Urinary bladder (tissue), 4 donors: ENCODE results near the gene STOML2. TPM values are rescaled to one million over a fixed set of nuclear protein-coding genes. Genes with fewer than 3 reads are reported as not detected.
A peak's percentile ranks its signal among the peaks of the same experiment; 100 is the strongest.
"Not testable (repeated sequence)": the region's sequence is repeated elsewhere in the genome, so short reads cannot be mapped to it uniquely, and the experiment has no call there.

Experiments used
- DNase-seq: peaks from one replicate; pipeline ENCODE4 v3.0.0-alpha.2; 2015; ENCODE audit errors: extremely low spot score
- H3K27ac ChIP-seq: one replicate; pipeline ENCODE4 v1.5.1; 2013; ENCODE audit warnings: low read depth, mild to moderate bottlenecking, moderate library complexity
- H3K36me3 ChIP-seq: one replicate; pipeline ENCODE4 v1.6.1; 2013; ENCODE audit warnings: mild to moderate bottlenecking, moderate library complexity; ENCODE audit not compliant: insufficient read depth
- H3K4me1 ChIP-seq: one replicate; pipeline ENCODE4 v1.6.1; 2013; ENCODE audit warnings: mild to moderate bottlenecking, moderate library complexity; ENCODE audit not compliant: insufficient read depth
- H3K4me3 ChIP-seq: one replicate; pipeline ENCODE4 v1.5.1; 2013; ENCODE audit warnings: low read depth, low read length
- WGBS: extraction: QIAGEN DNeasy Blood & Tissue Kit; methylation state at CpG from one replicate; pipeline ENCODE4 v1.1.7; 2013; 5-methylcytosine and 5-hydroxymethylcytosine counted together
- polyA plus RNA-seq: library from polyadenylated mRNA; stranded (reverse); fragments of 200-250 nt; gene quantifications from one replicate; pipeline ENCODE4 v1.2.3, GENCODE V29; 2013
- total RNA-seq: library from RNA; depleted of rRNA; stranded (reverse); fragments of >200 nt; gene quantifications from one replicate; pipeline ENCODE4 v1.2.3, GENCODE V29; 2014
- donor health status: healthy with polysubstance abuse.
- donor health status: healthy.

Gene STOML2, protein sequence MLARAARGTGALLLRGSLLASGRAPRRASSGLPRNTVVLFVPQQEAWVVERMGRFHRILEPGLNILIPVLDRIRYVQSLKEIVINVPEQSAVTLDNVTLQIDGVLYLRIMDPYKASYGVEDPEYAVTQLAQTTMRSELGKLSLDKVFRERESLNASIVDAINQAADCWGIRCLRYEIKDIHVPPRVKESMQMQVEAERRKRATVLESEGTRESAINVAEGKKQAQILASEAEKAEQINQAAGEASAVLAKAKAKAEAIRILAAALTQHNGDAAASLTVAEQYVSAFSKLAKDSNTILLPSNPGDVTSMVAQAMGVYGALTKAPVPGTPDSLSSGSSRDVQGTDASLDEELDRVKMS
- 52.3 TPM for total RNA-seq
- polyA plus RNA-seq: 106 TPM

- H3K36me3 ChIP-seq: no peaks in the 10 kb centered on the region
- peak; percentile 94 for DNase-seq
- WGBS: 1% methylated on average over 57 of the region's 57 CpGs
- H3K4me1 ChIP-seq: peaks cover 2% of the 10 kb centered on the region
- H3K27ac ChIP-seq: peak within 1 kb of the TSS; percentile 85
- peak within 1 kb of the TSS; percentile 64 for H3K4me3 ChIP-seq
These were observed at the start of gene STOML2 for GRCh38 chr9:35102769-35103659. Gene STOML2 (minus strand): TSS chr9:35103131. CDS start chr9:35103094, 37 bp downstream.

GRCh38 chr9:35147941-35148563 lies 45.1 kb upstream of the STOML2 start:
- not testable (repeated sequence) for DNase-seq, H3K4me3 ChIP-seq, H3K4me1 ChIP-seq, H3K36me3 ChIP-seq, H3K27ac ChIP-seq
- 78% methylated on average over 5 of the region's 5 CpGs for WGBS

DNA sequence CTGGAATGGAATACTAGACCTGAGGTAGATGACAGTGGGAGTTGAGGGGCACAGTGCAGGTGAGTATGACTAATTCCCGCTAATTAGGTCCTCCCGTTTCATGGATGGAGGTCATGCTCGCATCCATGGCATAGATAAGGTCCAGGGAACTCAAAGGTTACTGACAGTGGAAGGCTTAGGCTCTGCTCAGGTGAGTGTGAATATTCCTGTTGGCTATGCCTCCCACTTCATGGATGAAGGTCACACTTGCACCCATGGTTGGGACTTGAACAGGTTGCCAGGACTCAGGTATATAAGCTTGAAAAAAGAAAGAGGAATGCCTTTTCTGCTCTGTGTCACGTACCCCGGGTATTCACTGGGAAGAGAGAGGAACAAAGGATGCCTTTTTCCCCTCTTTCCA lies 39.1 kb upstream of the STOML2 start:
- Histone ChIP-seq H3K4me1 (no peaks in the 10 kb centered on the region), H3K4me3 (no peak overlapping the region), H3K36me3 (no peaks in the 10 kb centered on the region), H3K27ac (no peak overlapping the region)
- no peak for DNase-seq
- WGBS: 91% methylated on average over 5 of the region's 5 CpGs

GRCh38 chr9:35140093-35140492 lies 37.2 kb upstream of the STOML2 start:
- Histone ChIP-seq H3K27ac (no peak overlapping the region), H3K36me3 (no peaks in the 10 kb centered on the region), H3K4me3 (no peak overlapping the region), H3K4me1 (no peaks in the 10 kb centered on the region)
- no peak for DNase-seq
- WGBS: 86% methylated on average over 2 of the region's 2 CpGs

DNA sequence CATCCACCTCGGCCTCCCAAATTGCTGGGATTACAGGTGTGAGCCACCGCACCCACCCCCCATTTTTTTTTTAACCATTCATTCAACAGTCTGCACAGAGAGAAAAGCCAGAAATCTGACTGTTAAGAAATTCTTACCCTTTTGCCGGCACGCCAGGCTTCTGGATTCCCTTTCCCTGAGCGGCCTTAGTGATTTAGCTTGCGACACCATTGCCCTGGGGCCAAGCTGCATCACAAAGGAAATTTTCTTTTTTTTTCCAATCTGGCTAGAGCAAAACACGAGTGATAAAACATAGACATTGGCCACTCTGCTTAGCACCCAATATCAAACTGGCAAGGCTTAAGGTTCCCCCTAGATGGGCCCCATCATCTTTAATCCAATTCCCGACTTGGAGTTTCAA lies 33.9 kb upstream of the STOML2 start:
- DNase-seq: no peak
- Histone ChIP-seq H3K36me3 (no peaks in the 10 kb centered on the region), H3K4me3 (no peak overlapping the region), H3K27ac (no peak overlapping the region), H3K4me1 (no peaks in the 10 kb centered on the region)
- WGBS: 72% methylated on average over 8 of the region's 8 CpGs

DNA sequence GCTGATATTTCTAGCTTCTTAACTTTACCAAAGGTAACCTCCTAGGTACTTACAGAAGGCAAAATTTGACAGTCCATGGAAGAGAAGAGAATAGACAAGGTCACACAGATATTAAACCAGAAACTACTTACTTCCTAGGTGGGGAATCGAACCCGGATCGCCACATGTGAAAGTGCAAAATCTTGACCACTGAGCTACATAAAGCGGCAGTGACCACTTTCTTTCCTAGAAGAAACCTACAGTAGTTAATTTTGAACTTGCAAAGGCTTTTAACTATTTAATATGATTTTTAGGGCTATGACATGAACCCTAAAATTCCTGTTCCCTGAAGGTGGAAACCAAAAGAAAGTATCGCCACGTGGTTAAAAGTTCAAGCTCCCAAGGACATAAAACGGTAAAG lies 33.1 kb upstream of the STOML2 start:
- H3K4me3 ChIP-seq: no peak overlapping the region
- no peak overlapping the region for H3K27ac ChIP-seq
- WGBS: 87% methylated on average over 7 of the region's 7 CpGs
- no peaks in the 10 kb centered on the region for H3K4me1 ChIP-seq
- DNase-seq: no peak
- no peaks in the 10 kb centered on the region for H3K36me3 ChIP-seq

DNA sequence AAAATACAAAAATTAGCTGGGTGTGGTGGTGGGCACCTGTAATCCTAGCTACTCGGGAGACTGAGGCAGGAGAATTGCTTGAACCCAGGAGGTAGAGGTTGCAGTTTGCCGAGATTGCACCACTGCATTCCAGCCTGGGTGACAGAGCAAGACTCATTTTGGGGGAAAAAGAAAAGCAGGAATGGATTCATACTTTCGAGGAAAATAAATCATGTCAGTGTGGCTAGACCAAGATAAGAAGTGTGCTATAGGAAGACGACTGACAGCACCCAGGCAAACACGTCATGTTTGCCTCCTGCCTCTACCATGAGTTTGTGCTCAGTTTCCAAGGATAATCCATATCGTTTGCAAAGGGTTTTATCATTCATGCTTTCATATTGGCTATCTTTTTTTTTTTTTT lies 32.0 kb upstream of the STOML2 start:
- Histone ChIP-seq H3K4me3 (no peak overlapping the region), H3K27ac (no peak overlapping the region), H3K4me1 (no peaks in the 10 kb centered on the region), H3K36me3 (no peaks in the 10 kb centered on the region)
- WGBS: 77% methylated on average over 6 of the region's 6 CpGs
- no peak for DNase-seq

DNA sequence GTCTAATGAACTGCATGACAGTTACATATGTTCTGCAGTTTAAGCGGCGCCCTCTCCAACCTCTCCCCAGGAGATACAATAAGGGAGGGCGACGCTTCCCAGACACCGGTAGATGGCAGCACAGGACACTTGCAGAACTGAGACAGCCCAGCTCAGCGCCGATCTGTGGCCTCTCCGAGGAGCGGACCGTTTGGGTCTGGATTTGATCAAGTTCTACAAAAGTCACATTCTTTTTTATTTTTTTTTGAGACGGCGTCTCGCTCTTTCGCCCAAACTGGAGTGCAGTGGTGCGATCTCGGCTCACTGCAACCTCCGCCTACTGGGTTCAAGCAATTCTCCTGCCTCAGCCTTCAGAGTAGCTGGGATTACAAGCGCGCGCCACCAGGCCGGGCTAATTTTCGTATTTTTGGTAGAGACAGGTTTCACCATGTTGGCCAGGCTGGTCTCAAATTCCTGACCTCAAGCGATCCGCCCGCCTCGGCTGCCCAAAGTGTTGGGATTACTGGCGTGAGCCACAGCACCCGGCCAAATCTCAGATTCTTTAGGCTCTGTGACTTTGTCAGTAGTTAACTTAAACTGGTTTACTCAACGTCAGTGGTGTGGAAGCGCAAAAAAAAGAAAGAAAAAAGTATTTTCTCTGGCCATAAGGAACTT lies 14.1 kb upstream of the STOML2 start:
- H3K36me3 ChIP-seq: no peaks in the 10 kb centered on the region
- no peaks in the 10 kb centered on the region for H3K4me1 ChIP-seq
- H3K4me3 ChIP-seq: no peak overlapping the region
- peak; percentile 87 for DNase-seq
- no peak overlapping the region for H3K27ac ChIP-seq
- 9% methylated on average over 30 of the region's 30 CpGs for WGBS

GRCh38 chr9:35116539-35116897 lies 13.6 kb upstream of the STOML2 start:
- Histone ChIP-seq H3K27ac (peak overlapping the region; percentile 81), H3K4me1 (no peaks in the 10 kb centered on the region), H3K4me3 (peak overlapping the region; percentile 42), H3K36me3 (no peaks in the 10 kb centered on the region)
- no peak for DNase-seq
- under 1% methylated on average over 12 of the region's 12 CpGs for WGBS

DNA sequence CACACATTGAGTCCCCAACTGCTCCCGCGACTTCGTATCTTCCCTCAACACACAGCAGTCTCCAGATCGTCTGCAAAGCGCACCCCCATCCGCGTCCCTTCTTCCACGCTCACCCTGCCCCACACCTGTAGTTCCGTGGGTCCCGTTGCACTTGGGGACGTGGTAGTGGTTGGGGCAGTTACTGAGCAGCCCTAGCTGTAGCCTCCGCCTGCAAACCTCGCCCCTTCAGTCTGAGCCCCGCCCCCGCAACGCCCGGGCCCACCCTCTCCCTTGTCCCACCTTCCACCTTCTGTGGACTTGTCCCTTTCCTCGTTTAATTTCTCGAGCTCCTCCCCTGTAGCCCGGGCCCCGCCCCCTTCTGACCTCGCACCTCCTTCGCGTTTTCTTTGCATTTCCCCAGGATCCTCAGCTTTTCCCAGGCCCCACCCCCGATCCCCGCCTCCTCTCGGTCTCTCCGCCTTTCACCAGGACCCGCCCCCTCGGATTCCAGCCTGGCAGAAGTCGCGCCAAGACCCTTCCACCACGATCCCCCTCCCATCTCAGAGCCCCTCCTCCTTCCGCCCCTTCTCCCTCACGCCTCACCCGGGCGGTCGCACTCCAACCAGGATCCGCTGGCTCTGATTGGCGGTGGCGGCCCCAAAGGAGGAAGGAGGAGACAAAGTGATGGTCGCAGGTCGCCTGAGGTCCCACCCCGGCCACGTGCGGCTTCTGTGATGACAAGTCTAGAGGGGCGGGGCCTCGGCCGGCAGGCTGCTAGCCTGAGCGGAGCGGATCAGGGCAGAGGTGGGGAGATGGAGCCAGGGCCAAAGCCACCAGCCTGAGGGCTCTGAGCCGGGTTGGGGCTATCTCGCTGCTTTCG lies 13.0 kb upstream of the STOML2 start, which contains the start of gene ATOSB:
TSS of gene ATOSB (minus strand) at position 183 of the 859 bp plus-strand sequence. CDS start 7,588 bp downstream, outside the sequence.
- peak; percentile 96 for DNase-seq
- Histone ChIP-seq H3K36me3 (no peaks in the 10 kb centered on the region), H3K27ac (peak within 1 kb of the TSS; percentile 81), H3K4me1 (no peaks in the 10 kb centered on the region), H3K4me3 (peak within 1 kb of the TSS; percentile 42)
- WGBS: under 1% methylated on average over 54 of the region's 54 CpGs

DNA sequence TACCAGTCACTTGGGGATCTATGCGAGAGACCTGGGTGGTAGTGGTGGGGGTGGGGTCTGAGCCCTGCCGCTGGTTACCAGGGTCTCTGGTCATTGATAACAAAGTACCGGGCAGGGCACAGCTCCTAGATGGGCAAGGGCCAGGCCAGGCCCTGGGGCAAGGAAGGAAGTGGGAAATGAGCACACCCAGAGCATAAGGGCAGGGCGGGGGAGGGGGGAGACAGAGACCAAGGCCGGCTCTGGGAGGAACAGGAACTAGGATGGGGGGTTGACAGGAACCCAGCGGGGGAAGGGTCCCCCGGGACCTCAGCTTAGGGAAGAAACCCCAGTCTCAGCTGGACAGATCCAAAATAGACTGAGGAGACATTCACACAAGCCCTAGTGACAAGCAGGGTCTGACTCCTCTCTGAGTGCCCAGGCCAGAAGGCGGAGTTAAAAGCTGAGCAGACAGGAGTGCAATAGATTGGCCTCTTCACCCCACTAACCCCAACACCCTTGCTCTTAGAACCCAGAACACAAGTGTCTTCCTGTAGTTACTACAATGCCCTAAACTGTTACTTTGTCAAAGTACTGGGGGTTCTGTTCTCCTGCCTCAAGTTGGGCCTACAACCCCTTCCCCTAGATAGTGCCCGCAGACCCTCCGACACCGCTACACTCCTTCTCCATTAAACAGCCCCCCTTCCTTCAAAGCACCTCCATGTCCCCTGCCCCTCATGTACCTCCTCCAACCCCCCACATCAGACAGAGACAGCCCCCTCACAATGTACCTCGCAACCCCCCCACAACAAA lies 12.1 kb upstream of the STOML2 start:
- Histone ChIP-seq H3K4me3 (peak overlapping the region; percentile 42), H3K27ac (peak overlapping the region; percentile 81), H3K4me1 (no peaks in the 10 kb centered on the region), H3K36me3 (no peaks in the 10 kb centered on the region)
- DNase-seq: no peak
- WGBS: 16% methylated on average over 12 of the region's 12 CpGs
